PC-3 (cell line): Measurements from ENCODE around the gene DLX2. TPM values are rescaled to one million over a fixed set of nuclear protein-coding genes. Genes with fewer than 3 reads are reported as not detected.

Experiments used
- ATAC-seq: fragments of 200-7000 bp; cut with Tn5 transposase; 2 replicates; pipeline ENCODE4 v1.9.1; 2020; ENCODE audit warnings: mild to moderate bottlenecking, moderate library complexity
- BruUV-seq: library from RNA; stranded (reverse); fragments of 400-500 nt; replicated peaks from 2 replicates; lab custom pipeline; 2021; lab: Mats Ljungman, UMichigan
- CTCF ChIA-PET: fragments of 300-600 bp; sonication (Branson Sonifier 250); formaldehyde crosslinking; loops from one replicate; lab custom pipeline; 2022; ENCODE audit warnings: antibody characterized with exemption; lab: Charles Lee
- POLR2A ChIA-PET: fragments of 300-600 bp; sonication (Branson Sonifier 250); formaldehyde crosslinking; loops from one replicate; lab custom pipeline; 2022; ENCODE audit warnings: antibody characterized with exemption; ENCODE audit not compliant: unreplicated experiment; lab: Charles Lee
- DNase-seq: peaks from one replicate; pipeline ENCODE4 v3.0.0-alpha.2; 2015
- H2AFZ ChIP-seq: fragments of 300-600 bp; sonication (generic); 2 replicates; pipeline ENCODE4 v1.6.0; 2016; ENCODE audit warnings: antibody characterized with exemption, low read length
- H3F3A ChIP-seq: fragments of 300-600 bp; sonication (generic); one replicate; pipeline ENCODE4 v1.6.0; 2017; ENCODE audit warnings: antibody characterized with exemption, low read length, control low read depth, mild to moderate bottlenecking; ENCODE audit not compliant: unreplicated experiment
- H3K27ac ChIP-seq: fragments of 300-600 bp; sonication (generic); 2 replicates; pipeline ENCODE4 v1.5.1; 2016; ENCODE audit warnings: mild to moderate bottlenecking, low read length
- H3K27me3 ChIP-seq: fragments of 300-600 bp; sonication (generic); 2 replicates; pipeline ENCODE4 v1.6.1; 2016; ENCODE audit warnings: low read length, mixed read lengths
- H3K36me3 ChIP-seq: fragments of 300-600 bp; sonication (generic); 2 replicates; pipeline ENCODE4 v1.6.1; 2016; ENCODE audit warnings: low read depth, mixed run types, low read length, mixed read lengths
- H3K4me1 ChIP-seq: fragments of 300-600 bp; sonication (generic); 2 replicates; pipeline ENCODE4 v1.5.1; 2016; ENCODE audit warnings: low read length; ENCODE audit not compliant: insufficient read depth
- H3K4me2 ChIP-seq: fragments of 300-600 bp; sonication (generic); 2 replicates; pipeline ENCODE4 v1.6.0; 2016; ENCODE audit warnings: low read length
- H3K4me3 ChIP-seq: fragments of 300-600 bp; sonication (generic); 2 replicates; pipeline ENCODE4 v1.5.1; 2016; ENCODE audit warnings: mild to moderate bottlenecking, low read length, mixed read lengths
- H3K79me2 ChIP-seq: fragments of 300-600 bp; sonication (generic); 2 replicates; pipeline ENCODE4 v1.6.1; 2017; ENCODE audit warnings: low read length, mixed read lengths
- H3K9ac ChIP-seq: fragments of 300-600 bp; sonication (generic); 2 replicates; pipeline ENCODE4 v1.6.0; 2016; ENCODE audit warnings: mild to moderate bottlenecking, low read length
- H3K9me2 ChIP-seq: fragments of 300-600 bp; sonication (generic); replicated peaks from 2 replicates; pipeline ENCODE4 v1.6.1; 2016; ENCODE audit warnings: mixed run types, low read length, mixed read lengths
- H3K9me3 ChIP-seq: fragments of 300-600 bp; sonication (generic); 2 replicates; pipeline ENCODE4 v1.6.1; 2016; ENCODE audit warnings: low read length, mixed read lengths
- H4K20me1 ChIP-seq: fragments of 300-600 bp; sonication (generic); 2 replicates; pipeline ENCODE4 v1.6.1; 2016; ENCODE audit warnings: low read length, mixed read lengths
- CTCF ChIP-seq: fragments of 300-600 bp; sonication (generic); conservative IDR thresholded peaks from 2 replicates; pipeline ENCODE4 v1.5.1; 2017; ENCODE audit warnings: antibody characterized with exemption, low read depth, mild to moderate bottlenecking, low read length
- EZH2 ChIP-seq: fragments of 300-600 bp; sonication (generic); IDR thresholded peaks from one replicate; pipeline ENCODE4 v1.6.1; 2017; ENCODE audit warnings: antibody characterized with exemption, mild to moderate bottlenecking, low read length; ENCODE audit not compliant: unreplicated experiment
- EZH2phosphoT487 ChIP-seq: fragments of 300-600 bp; sonication (generic); IDR thresholded peaks from 2 replicates; pipeline ENCODE4 v1.6.1; 2018; ENCODE audit warnings: mild to moderate bottlenecking, antibody characterized with exemption, low read length, borderline replicate concordance
- intact Hi-C: fragments of 100-400 bp; cut with micrococcal nuclease; formaldehyde crosslinking; loops from 2 replicates; pipeline ENCODE4 v1.9.0; 2023
- total RNA-seq: library from RNA; depleted of rRNA; stranded (reverse); fragments of >200 nt; gene quantifications from 2 replicates; pipeline ENCODE4 v1.2.3, GENCODE V29; 2014

Gene DLX2
- total RNA-seq, 1 experiment from 2014 or later = 1.4 TPM

GRCh38 chr2:172094294-172095145 is 8.2 kb downstream of the DLX2 start:
- BruUV-seq = no TSS peak
- no peaks in the 10 kb centered on the region for H3K36me3 ChIP-seq
- H4K20me1 ChIP-seq = no peaks in the 10 kb centered on the region
- ChIA-PET POLR2A (interaction anchor here (0.7 kb wide), 1 partner anchor 334 kb away, joined by 6 read pairs; no protein-coding TSS in a partner anchor), CTCF (no interaction called here)
- H3K9me3 ChIP-seq = no peaks in the 10 kb centered on the region
- H3K9ac ChIP-seq = peak overlapping the region; percentile 90
- ATAC-seq (no peak), DNase-seq (peak; percentile 38)
- H3K27ac ChIP-seq = peak overlapping the region; percentile 93
- intact Hi-C loops = loop anchor here (1.0 to 2.0 kb wide), 3 partner anchors 9 to 94 kb away; partner anchors contain the start of gene DLX1
- peak overlapping the region; percentile 100 for H3K4me2 ChIP-seq
- no peaks in the 10 kb centered on the region for H3K9me2 ChIP-seq
- peak overlapping the region; percentile 97 for H2AFZ ChIP-seq
- no peaks in the 10 kb centered on the region for H3K79me2 ChIP-seq
- no peaks in the 10 kb centered on the region for H3K27me3 ChIP-seq
- H3K4me3 ChIP-seq = peak overlapping the region; percentile 97
- peaks cover 7% of the 10 kb centered on the region for H3F3A ChIP-seq
- no peak for TF ChIP-seq CTCF
- TF ChIP-seq EZH2 = no peak
- TF ChIP-seq EZH2phosphoT487 = no peak
- peaks cover 27% of the 10 kb centered on the region for H3K4me1 ChIP-seq

DNA sequence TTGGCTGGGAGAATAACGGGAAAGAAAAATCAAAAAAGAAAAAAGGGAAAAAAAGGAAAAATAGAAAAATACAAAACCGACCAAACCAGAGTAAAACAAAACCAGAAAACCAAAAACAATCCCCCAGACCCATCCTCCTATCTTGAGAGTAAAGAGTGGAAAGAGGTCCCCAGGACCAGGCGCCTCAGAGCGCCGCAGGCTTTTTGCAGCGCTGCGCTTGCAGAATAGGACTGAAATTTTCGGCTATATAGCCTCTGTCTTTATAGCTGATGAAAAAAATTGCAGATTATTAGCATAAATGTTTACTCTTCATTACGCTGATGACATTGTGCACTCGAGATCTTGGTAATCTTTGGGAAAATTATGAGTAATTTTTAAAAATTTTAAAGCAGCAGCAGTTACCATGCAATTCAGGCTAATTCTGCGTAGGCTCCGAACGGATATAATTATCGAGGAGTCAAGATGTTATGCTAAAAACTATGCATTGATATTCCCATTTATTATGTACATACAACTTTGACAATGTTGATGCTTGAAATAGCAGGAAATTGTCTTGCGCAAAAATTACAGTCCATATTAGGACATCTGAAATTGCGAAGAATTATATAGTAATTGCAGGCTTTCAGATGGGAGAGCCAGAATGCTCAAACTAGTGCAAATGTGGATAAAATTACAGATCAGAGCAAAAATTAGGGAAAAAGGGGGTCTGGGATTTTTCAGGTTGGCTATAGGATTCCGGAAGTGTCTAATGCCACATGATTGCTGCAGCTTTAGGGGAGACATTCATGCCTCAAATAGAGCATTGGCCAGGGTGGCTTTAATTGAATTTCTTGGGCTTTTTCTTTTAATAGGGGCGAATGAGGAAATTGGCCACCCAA is 9.0 kb downstream of the DLX2 start:
- intact Hi-C loops = loop anchor here (1.0 to 2.0 kb wide), 3 partner anchors 8 to 93 kb away; partner anchors contain the start of gene DLX1
- ATAC-seq (no peak), DNase-seq (no peak)
- Histone ChIP-seq H3K79me2 (no peaks in the 10 kb centered on the region), H3K9ac (no peak overlapping the region), H3K27me3 (no peaks in the 10 kb centered on the region), H4K20me1 (no peaks in the 10 kb centered on the region), H3K9me3 (no peaks in the 10 kb centered on the region), H3K4me2 (peak overlapping the region; percentile 100), H3F3A (peaks cover 9% of the 10 kb centered on the region), H3K27ac (no peak overlapping the region), H3K36me3 (no peaks in the 10 kb centered on the region), H3K4me1 (peaks cover 21% of the 10 kb centered on the region), H3K9me2 (no peaks in the 10 kb centered on the region), H3K4me3 (peak overlapping the region; percentile 97; the same call in 1 of the 2 replicates), H2AFZ (peak overlapping the region; percentile 56)
- no TSS peak for BruUV-seq
- CTCF ChIA-PET = no interaction called here
- TF ChIP-seq EZH2 (no peak), CTCF (no peak), EZH2phosphoT487 (no peak)
- POLR2A ChIA-PET = no interaction called here
